Pulmonary artery endothelial cell (primary cell): Measurements from ENCODE around the gene UNC13C. TPM values are rescaled to one million over a fixed set of nuclear protein-coding genes. Genes with fewer than 3 reads are reported as not detected.
"Not testable (repeated sequence)": the region's sequence is repeated elsewhere in the genome, so short reads cannot be mapped to it uniquely, and the experiment has no call there.

Experiments used
- DNase-seq: peaks from one replicate; pipeline ENCODE4 v3.0.0-alpha.2; 2011; ENCODE audit warnings: low read depth, low spot score
- total RNA-seq: library from RNA; depleted of rRNA; stranded (reverse); fragments of >200 nt; gene quantifications from 2 replicates; pipeline ENCODE4 v1.2.3, GENCODE V29; 2014

The UNC13C gene
- not detected in 2 replicates for total RNA-seq

- DNase-seq, result no peak
Observed at GRCh38 chr15:53978253-53978906, at the start of gene UNC13C. TSS of gene UNC13C (plus strand) at chr15:53978441. CDS start at chr15:54012904, 34,463 bp downstream.

DNA sequence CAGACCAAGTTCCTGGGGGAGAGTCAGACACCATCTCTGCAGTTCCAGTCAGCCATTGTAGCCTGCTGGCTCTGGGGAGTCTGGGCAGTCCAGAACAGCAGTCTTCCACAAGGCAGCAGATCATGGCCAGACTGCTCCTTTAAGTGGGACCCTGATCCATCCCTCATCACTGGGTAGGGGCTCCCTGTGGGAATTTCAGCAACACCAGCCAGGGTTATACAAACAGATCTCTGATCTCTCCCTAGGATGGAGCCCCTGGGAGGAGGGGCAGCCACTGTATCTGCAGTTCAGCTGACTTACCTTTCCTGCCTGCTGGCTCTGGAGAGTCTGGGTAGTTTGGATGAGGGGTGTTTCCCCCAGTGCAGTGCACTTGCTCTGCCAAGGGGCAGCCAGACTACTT lies 42.1 kb upstream of the UNC13C start:
- DNase-seq, result no peak

- DNase-seq, result not testable (repeated sequence)
Observed at GRCh38 chr15:53937632-53938031, 40.6 kb upstream of the UNC13C start.

GRCh38 chr15:53950572-53950971 lies 27.7 kb upstream of the UNC13C start:
- DNase-seq, result no peak

DNA sequence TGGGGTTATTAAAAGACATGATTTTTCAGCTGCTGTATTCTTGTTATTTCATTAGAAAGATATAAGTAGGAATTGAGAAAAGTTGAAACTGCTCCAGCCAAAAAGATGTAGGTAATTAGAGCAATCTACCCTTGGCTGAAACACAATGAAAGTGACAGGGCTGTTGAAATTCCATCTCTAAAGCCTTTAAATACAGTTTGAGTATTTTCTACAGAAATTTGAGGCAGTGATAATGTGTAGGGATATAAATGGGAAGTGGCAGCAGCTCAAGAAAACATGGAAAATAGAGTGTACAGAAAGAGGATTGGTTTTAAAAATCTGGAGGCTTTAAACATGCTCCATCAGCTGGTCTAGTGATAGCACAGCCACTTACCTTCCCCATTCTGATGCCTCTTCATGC lies 22.8 kb upstream of the UNC13C start:
- no peak for DNase-seq

- DNase-seq, result no peak
Observed at GRCh38 chr15:53962646-53963561, 15.3 kb upstream of the UNC13C start.

- DNase-seq, result no peak
Observed at GRCh38 chr15:53963801-53964200, 14.4 kb upstream of the UNC13C start.

DNA sequence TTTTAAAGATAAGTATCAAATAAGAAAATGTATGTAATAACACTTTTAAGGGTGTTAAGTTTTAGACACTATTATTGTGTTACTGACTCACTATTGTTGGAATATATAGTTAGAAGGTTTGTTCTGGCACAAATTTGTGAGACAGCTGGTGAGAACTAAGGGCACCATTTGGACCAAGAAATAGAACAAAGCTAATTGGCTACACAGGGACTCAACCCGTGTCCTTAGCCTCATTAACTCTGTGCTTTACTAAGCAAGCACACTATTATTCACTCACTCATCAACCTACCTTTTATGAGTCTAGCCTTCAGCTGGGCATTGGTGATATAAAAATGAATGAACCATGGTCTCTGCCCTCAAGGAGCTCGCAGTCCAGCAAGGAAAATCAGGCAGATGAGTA lies 4.1 kb upstream of the UNC13C start:
- DNase-seq, result no peak

DNA sequence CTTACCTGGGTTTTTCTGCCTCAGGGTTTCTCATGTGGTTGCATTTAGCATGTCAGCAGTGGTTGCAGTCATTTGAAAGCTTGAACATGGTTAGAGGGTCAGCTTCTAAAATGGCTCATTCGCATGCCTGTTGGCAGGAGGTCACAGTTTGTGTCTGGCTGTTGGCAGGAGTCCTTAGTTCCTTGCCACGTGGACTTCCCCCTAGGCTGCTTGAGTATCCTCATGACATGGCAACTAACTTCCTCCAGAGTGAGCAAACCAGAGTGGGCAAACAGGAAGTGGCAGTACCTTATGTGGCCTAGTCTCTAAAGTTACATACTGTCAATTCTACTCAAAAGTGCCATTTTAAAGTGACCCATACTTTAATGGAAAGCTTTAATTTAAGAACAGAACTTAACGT lies 3.4 kb upstream of the UNC13C start:
- no peak for DNase-seq

GRCh38 chr15:53976844-53977392 lies 1.3 kb upstream of the UNC13C start:
- DNase-seq, result no peak

- DNase-seq, result no peak
Observed at GRCh38 chr15:53979051-53979788, 979 bp downstream of the UNC13C start.

GRCh38 chr15:53980021-53980420 lies 1.8 kb downstream of the UNC13C start:
- DNase-seq, result no peak

DNA sequence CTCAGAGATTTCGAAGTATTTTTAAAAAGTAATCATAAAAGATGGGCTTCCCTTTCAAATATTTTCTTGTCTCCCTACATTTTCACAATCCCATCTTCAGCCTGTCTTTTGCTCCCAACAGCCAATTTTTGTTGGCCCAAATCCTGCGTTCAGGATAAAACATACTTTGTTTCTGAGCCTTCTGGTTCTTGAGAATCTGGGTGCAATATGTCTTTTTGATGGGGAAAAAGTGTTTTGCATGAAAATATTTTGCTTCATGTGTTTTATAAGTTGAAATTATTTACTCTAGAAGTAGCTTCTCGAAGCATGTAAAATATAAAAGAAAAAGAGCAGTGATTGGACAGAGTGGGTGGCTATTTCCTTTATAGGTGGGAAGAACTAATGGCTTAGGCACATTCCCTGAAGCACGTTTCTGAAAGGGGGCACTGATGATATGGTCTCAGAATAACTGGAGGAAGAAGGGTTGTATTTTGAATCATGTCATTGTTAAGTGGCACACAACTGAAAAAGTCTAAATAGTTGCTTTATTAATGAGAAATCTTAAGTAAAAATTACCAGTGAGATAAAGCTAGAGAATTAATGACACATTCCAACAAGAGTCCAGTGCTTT lies 3.9 kb downstream of the UNC13C start:
- DNase-seq, result no peak

- no peak for DNase-seq
Observed at GRCh38 chr15:53982876-53983275, 4.6 kb downstream of the UNC13C start.

- no peak for DNase-seq
Observed at GRCh38 chr15:53984221-53984620, 6.0 kb downstream of the UNC13C start.

DNA sequence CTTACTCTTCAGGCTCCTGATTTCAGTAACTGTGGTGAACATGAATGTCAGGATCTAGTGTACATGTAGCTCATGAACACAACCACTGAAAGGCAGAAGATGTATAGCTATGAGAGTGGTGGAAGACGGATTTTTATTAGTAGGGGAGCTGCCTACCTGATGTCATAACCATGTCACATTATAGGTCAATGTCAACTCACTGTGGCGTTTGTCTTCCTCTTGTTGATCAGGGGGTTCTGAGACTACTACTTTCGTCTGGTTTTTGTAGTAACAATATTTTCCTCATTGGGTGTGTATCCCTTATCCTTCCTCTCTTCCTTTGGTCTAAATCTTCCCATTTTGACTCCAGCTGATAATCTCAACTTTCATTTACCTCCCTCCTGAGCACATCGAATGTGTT lies 7.3 kb downstream of the UNC13C start:
- no peak for DNase-seq

- DNase-seq, result no peak
Observed at GRCh38 chr15:53987480-53987879, 9.2 kb downstream of the UNC13C start.

DNA sequence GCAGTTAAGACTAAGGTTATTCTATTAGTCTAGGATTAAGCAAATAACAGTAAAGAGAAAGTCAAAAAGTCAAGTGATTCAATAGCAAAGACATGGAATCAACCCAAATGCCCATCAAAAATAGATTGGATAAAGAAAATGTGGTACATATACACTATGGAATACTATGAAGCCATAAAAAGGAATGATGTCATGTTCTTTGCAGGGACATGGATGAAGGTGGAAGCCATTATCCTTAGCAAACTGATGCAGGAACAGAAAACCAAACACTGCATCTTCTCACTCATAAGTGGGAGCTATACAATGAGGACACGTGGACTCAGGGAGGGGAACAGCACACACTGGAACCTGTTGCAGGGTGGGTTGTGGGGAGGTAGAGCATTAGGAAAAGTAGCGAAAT lies 29.0 kb downstream of the UNC13C start:
- no peak for DNase-seq

DNA sequence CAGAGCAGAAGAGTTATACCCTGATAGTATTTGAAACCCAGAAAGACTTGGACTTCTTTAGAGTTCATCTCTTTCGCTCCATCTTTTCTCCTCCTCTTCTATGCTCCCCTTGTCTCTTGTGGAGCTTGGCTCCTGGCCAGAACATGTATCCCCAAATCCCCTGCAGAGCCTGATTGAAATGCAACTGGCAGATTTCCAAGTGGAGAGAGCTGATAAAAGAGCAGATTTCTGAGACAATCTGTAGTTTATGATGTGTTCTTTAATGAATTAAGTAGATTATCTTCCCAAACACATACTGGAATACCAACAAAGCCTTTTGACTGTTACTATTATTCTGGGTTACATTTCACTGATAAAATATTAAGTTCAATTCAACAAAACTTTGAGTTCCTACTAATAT lies 33.4 kb downstream of the UNC13C start:
- DNase-seq, result no peak

DNA sequence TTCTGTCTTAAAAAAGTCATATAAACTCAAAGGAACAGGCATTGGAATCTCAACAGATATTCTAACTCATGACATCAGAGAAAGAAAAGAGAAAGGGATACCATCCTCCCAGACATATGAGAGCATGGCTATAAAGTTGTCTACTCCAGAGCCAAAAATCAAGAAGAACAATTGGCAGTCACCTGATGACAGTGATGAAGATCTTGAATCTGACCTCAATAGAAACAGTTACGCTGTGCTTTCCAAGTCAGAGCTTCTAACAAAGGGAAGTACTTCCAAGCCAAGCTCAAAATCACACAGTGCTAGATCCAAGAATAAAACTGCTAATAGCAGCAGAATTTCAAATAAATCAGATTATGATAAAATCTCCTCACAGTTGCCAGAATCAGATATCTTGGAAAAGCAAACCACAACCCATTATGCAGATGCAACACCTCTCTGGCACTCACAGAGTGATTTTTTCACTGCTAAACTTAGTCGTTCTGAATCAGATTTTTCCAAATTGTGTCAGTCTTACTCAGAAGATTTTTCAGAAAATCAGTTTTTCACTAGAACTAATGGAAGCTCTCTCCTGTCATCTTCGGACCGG lies 35.9 kb downstream of the UNC13C start:
- no peak for DNase-seq

DNA sequence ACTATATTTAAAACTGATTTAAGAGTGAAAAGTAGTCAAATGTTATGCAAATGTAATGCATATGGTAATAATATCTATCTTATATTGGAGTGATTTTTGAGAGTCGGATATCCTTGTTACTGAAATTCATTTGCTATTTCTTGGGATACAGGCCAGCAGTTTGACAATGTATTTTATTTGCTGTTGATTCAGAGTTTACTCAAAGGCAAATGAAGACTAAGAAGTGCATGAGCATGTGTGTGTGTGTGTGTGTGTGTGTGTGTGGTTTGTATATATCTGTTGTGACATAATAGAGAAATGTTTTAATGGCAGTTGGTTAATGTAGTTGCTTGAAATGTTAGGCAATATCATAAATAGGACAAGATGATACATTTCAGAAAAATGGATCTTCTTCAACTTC lies 39.0 kb downstream of the UNC13C start:
- no peak for DNase-seq
